Muscle of back (tissue), 11 donors: Measurements from ENCODE around the gene PCSK5. TPM values are rescaled to one million over a fixed set of nuclear protein-coding genes. Genes with fewer than 3 reads are reported as not detected.
A peak's percentile ranks its signal among the peaks of the same experiment; 100 is the strongest.

ENCODE experiments used
- DNase-seq, 3 donors: peaks; one replicate each; pipeline versions ENCODE4 v3.0.0 to v3.0.0-alpha.2; 2013
- polyA plus RNA-seq, 10 donors: library from polyadenylated mRNA; unstranded; fragments of 120-200 nt; gene quantifications; one replicate each; pipeline ENCODE4 v1.2.1, GENCODE V29; 2013; ENCODE audit not compliant: insufficient read length in 10 of 10

Gene PCSK5
- polyA plus RNA-seq, 10 donors: 13.7 to 24.6 (median 17.6) TPM

- DNase-seq: no peak
Measured at GRCh38 chr9:76001459-76001858, 111.0 kb downstream of the PCSK5 start.

- no peak for DNase-seq
Measured at GRCh38 chr9:76003041-76003440, 112.6 kb downstream of the PCSK5 start.

- no peak for DNase-seq
Measured at GRCh38 chr9:76004526-76004925, 114.1 kb downstream of the PCSK5 start.

GRCh38 chr9:76007935-76008334 is 117.5 kb downstream of the PCSK5 start:
- DNase-seq: no peak

GRCh38 chr9:76013809-76014208 is 123.3 kb downstream of the PCSK5 start:
- no peak for DNase-seq

GRCh38 chr9:76018235-76018634 is 127.8 kb downstream of the PCSK5 start:
- DNase-seq: no peak

- DNase-seq: no peak
Measured at GRCh38 chr9:76018761-76019160, 128.3 kb downstream of the PCSK5 start.

GRCh38 chr9:76020652-76021051 is 130.2 kb downstream of the PCSK5 start:
- peak in 2 of 3 donors; percentile 30 to 44 for DNase-seq

- no peak for DNase-seq
Measured at GRCh38 chr9:76022317-76022716, 131.8 kb downstream of the PCSK5 start.

- no peak for DNase-seq
Measured at GRCh38 chr9:76023715-76024195, 133.3 kb downstream of the PCSK5 start.

GRCh38 chr9:76025286-76025685 is 134.8 kb downstream of the PCSK5 start:
- no peak for DNase-seq

- no peak for DNase-seq
Measured at GRCh38 chr9:76026796-76027195, 136.3 kb downstream of the PCSK5 start.

GRCh38 chr9:76027416-76027815 is 136.9 kb downstream of the PCSK5 start:
- peak in 1 of 3 donors; percentile 6 for DNase-seq

- no peak for DNase-seq
Measured at GRCh38 chr9:76027861-76028260, 137.4 kb downstream of the PCSK5 start.

GRCh38 chr9:76032038-76032796 is 141.7 kb downstream of the PCSK5 start:
- peak; percentile 7 to 50 (median 20) for DNase-seq

- no peak for DNase-seq
Measured at GRCh38 chr9:76032797-76033373, 142.4 kb downstream of the PCSK5 start.

- no peak for DNase-seq
Measured at GRCh38 chr9:76034049-76034448, 143.6 kb downstream of the PCSK5 start.

- no peak for DNase-seq
Measured at GRCh38 chr9:76036762-76037161, 146.3 kb downstream of the PCSK5 start.

- DNase-seq: no peak
Measured at GRCh38 chr9:76037587-76038225, 147.2 kb downstream of the PCSK5 start.

GRCh38 chr9:76038431-76038830 is 148.0 kb downstream of the PCSK5 start:
- no peak for DNase-seq

- peak in 1 of 3 donors; percentile 41 for DNase-seq
Measured at GRCh38 chr9:76044266-76044819, 153.9 kb downstream of the PCSK5 start.

GRCh38 chr9:76045221-76045620 is 154.7 kb downstream of the PCSK5 start:
- DNase-seq: peak in 2 of 3 donors; percentile 27 to 37

GRCh38 chr9:76049341-76049740 is 158.9 kb downstream of the PCSK5 start:
- no peak for DNase-seq
